Posterior cingulate gyrus (tissue), 11 donors: ENCODE results near the gene HRC.
A peak's percentile ranks its signal among the peaks of the same experiment; 100 is the strongest.
"Not testable (repeated sequence)": the region's sequence is repeated elsewhere in the genome, so short reads cannot be mapped to it uniquely, and the experiment has no call there.

Source experiments
- DNase-seq, 10 donors: peaks; one replicate each; pipeline versions ENCODE4 v3.0.0 to v3.0.0-alpha.2; 2020 to 2021; ENCODE audit warnings: mixed read lengths in 3 of 10
- intact Hi-C: fragments of 100-400 bp; cut with DNase I; formaldehyde crosslinking; loops from one replicate; pipeline ENCODE4 v1.15.1; 2023

The HRC gene

DNA sequence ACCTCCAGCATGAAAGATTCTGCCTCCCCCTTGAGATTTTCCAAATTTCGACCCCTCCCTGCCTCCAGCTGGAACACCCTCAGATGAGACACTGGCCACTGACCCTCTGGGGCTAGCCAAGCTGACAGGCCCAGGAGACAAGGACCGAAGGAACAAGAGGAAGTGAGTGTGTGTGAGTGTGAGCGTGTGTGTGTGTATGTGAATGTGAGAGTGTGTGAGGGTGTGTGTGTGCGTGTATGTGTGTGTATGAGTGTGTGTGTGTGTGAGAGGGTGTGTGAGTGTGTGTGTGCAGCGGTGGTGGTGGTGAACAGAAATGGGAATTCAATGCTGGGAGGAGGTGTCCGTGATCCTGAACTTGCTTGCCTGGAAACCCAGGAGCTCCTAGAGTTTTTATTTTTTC, 13.8 kb downstream of the HRC start:
- no peak for DNase-seq
- intact Hi-C loops = no loop called here

DNA sequence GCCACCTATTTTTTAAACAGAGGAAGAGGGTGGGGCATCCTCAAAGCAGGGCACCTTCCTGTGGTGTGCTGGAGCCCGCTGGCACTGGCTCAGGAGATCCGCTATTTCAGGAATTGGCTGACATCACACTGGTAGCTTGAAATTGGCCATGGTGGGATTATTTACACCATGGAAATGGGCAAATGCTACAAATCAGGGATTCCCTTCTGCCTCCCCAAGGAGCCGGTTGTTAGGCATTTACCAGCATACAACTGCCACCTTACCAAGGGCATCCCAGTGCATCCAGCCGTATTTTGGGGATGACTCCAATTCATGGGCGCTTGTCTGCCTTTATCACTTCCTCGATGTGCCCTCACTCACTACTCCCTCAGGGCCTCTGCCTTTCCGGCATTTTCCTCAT, 14.2 kb downstream of the HRC start:
- DNase-seq = no peak
- intact Hi-C loops = no loop called here

DNA sequence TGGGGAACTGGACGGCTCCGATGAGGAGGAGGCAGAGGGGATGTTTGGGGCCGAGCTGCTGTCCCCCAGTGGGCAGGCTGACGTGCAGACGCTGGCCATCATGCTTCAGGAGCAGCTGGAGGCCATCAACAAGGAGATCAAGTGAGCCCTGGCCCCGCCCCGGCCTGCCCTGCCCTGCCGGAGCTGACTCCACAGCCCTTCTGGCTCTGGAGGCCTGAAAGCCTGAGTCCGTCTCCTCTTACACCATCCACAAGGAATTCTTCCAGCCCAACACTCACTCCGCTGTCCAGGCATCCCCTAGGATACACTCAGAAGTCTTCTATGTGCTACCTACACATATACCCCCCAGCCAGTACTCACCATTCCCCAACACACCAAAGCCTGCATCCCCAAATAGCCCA, 18.4 kb downstream of the HRC start:
- intact Hi-C loops = no loop called here
- DNase-seq = no peak

DNA sequence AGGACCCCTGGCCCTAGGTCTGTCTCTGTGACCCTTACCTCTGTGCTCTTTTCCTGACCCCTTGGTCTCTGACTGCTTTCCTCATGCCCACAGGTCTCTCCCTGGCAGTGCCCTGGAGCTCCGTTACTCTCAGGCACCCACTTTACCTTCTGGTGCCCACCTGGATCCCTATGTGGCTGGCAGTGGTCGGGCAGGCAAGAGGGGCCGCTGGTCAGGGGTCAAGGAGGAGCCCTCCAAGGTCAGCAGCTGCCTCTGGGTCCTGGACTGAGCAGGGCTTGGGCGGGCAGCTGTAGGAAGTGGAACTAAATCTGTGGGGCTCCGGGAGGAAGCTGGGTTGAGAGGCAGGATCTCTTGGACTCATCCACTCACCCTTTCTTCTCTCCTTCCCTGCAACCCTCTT, 19.5 kb downstream of the HRC start:
- no peak for DNase-seq
- intact Hi-C loops = no loop called here

DNA sequence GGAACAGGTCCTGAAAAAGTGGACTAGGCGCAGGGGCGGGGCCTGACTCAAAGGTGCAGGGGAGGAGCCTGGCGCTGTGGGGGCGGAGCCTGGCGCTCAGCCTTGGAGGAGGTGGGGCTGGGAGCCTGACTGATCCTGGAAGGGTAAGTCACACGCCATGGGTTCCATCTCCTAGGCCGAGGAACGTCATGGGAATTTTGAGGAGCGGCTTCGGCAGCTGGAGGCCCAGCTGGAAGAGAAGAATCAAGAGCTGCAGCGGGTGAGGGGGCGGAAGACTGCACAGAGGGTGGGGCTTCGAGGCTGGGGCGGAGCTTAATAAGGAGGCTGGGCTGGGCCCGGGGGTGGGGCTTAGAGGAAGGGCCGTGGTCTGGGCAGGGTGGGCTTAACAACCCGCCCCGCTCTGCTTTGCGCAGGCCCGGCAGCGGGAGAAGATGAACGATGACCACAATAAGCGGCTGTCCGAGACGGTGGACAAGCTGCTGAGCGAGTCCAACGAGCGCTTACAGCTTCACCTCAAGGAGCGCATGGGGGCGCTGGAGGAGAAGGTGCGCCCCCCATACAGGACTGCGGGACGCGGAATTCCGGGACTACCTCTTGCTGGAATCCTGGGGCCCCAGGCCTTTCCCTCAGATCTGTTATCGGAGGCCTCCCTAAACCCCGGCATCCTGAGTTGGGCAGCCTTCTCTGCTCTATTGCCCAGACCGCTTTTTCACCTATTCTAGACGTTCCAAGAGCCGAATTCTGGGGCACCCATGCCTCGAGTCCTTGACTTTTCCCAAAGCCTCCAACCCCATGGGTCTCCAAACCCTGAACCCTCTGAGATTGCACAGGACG, 21.4 kb downstream of the HRC start:
- no peak for DNase-seq
- intact Hi-C loops = no loop called here

DNA sequence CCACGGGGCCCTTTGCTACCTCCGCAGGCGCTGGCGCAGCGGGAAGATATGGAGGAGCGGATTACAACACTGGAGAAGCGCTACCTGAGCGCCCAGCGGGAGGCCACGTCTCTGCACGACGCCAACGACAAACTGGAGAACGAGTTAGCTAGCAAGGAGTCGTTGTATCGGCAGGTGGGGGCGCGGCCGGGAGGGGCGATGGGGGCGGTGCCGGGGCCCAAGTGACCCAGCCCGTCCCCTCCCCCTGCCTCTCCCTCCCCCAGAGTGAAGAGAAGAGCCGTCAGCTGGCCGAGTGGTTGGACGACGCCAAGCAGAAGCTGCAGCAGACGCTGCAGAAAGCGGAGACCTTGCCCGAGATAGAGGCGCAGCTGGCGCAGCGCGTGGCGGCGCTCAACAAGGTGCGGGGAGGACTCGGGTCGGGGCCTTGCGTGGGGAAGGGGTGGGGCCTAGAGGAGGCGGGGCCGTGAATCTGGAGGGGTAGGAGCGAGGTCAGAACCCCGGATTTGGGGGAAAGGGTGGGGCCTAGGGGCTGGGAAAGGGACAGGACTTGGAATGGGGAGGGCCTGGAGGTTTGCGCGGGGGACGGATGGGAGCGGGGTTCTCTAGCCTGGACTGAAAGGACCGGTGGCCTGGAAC, 22.1 kb downstream of the HRC start:
- no peak for DNase-seq

DNA sequence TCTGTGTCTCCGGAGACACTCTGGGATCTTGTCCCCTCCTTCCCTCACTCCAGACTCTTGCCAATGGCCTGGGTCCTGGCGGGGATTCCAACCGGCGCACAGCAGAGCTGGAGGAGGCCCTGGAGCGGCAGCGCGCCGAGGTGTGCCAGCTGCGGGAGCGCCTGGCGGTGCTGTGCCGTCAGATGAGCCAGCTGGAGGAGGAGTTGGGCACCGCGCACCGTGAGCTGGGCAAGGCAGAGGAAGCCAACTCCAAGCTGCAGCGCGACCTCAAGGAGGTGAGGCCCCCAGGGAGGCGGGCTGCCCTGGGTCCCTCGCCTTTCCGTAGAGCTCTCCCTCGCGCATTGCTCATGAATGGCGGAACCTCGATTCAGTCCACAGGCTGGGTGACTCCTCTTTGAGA, 24.9 kb downstream of the HRC start:
- peak in 5 of 10 donors; percentile 27 to 90 (median 54) for DNase-seq
- intact Hi-C loops = no loop called here

More for the DNA sequence above, 22.1 kb downstream of the HRC start:
- intact Hi-C loops = no loop called here

DNA sequence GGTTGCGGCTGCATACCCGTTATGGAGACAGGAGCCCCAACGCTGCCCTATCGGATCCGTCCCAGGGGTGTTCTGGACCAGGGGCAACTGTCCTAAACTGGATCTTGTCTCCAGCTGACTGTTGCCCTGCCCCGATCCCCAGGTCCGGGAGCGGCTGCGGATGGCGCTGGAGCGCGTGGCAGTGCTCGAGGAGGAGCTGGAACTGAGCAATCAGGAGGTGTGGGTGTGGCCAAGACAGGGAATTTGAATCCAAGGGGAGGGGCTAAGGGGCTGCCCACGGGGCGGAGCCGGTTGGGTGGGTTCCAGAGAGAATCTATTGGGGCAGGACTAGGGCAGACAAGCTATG, 26.0 kb downstream of the HRC start:
- intact Hi-C loops = no loop called here
- DNase-seq = no peak

DNA sequence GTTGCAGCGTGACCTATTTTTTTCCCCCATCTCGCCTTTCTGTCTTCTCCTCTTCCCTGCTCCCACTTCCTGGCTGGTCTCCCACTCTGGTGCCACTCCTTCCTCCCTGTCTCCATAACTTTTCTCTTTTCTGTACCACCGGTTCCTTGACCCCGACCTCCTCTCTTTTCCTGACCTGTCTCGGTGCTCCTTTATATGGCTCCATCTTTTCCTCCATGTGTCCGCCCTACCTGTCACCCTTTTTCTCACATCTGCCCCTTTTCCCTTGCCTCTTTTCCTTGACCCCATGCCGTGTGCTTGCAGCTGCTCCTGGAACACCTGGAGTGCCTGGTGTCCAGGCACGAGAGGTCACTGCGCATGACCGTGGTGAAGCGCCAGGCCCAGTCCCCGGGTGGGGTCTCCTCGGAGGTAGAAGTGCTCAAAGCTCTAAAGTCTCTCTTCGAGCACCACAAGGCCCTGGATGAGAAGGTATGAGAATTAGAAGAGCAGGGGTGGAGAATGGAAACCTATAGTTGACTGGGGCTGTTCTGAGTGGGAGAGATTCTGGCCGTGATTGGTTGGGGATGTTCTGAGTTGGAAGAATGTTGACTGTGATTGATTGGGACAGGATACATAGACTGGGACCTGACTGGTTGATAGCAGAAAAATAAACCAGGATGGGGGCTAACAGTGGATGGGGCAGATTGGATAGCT, 26.5 kb downstream of the HRC start:
- intact Hi-C loops = no loop called here
- no peak for DNase-seq

DNA sequence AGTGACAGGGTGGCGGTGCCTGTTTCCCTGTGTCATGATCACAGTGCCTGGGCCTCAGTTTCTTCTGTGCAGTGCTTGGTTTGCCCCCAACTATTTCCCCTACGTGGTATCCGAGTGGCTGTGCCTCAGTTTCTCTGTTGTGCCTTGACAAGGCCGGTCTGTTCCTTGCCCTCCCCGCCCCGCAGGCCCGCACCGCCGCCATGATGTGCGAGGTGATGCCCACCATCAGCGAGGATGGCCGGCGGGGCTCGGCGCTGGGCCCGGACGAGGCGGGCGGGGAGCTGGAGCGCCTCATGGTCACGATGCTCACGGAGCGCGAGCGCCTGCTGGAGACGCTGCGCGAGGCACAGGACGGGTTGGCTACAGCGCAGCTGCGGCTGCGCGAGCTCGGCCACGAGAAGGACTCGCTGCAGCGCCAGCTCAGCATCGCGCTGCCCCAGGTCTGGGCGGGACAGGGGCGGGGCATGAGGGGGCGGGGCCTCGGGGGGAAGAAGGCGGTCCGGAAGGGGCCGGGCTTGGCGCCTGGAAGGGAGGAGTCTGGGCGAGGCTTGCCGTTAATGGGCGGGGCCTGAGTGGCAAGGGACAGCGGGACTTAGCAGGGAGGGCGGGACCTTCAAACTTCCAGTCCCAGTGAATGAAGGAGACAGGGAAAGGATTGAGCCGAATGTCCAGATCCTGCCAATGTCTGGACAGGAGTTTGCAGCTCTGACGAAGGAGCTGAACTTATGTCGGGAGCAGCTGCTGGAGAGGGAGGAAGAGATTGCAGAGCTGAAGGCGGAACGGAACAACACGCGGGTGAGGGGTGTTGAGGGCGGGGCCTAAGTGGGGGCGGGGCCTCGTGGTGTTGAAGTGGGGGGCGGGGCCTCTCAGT, 27.3 kb downstream of the HRC start:
- DNase-seq = peak; percentile 94 to 99 (median 96)
- intact Hi-C loops = no loop called here

DNA sequence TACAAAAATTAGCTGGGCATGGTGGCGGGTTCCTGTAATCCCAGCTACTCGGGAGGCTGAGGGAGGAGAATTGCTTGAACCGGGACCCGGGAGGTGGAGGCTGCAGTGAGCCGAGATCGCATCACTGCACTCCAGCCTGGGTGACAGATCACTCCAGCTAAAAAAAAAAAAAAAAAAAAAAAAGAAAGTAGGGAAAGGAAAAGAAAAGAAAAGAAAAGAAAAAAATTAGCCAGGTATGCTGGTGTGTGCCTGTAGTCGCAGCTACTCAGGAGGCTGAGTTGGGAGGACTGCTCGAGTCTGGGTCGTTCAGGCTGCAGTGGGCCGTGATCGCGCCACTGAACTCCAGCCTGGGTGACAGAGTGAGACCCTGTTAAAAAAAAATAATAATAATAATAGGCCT, 28.0 kb downstream of the HRC start:
- DNase-seq, intact Hi-C loops: not testable (repeated sequence)

DNA sequence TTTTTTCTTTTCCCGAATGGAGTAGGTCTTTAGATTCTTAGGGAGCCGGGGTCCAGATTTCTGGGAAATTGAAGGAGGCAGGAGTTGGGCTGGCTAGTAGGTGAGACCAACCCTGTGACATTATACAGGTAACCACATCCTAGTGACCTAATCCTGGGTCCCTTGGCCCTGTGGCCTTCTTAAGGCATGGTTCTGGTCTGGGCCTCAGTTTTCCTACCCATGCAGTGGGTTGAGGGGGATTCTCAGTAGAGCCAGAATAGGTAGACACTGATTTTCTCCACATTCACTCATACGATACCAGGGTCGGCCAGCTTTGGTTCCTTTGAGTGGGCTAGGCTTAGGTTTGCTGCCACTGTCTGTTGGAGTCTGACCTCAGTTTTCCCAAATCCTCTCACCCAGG, 28.6 kb downstream of the HRC start:
- intact Hi-C loops = no loop called here
- DNase-seq = no peak

DNA sequence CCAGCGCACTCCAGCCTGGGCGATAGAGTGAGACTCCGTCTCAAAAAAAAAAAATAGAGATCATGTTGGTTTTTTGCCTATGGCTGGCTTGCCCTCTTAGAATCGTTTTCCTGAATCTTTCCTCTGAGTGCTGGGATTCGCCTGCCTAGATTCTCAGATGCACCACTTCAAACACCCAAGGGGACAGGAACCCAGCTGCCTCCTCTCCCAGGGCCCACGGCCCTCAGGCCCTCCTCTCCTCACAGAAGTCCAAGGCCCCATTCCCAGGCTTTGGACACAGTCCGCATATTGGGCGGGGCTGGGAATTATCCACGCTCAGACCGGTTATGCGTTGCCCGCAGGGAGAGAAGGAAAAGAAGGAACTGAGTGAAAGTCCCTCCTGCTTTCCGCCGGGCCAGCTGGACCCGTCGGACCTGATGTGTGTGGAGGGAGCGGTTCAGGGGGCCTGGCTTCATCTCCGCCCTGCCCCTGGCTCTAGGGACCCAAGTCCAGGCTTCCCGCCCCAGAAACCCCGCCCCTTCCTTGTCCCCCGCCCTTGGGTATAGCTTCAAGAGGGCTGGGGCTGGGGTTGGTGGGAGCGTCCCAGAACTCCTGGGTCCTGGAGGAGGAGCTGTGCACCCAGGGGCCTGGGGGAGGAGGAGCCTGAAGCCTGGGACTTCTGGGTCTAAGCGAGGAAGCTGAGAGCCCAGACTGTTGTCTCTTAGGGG, 30.0 kb downstream of the HRC start:
- intact Hi-C loops = no loop called here
- no peak for DNase-seq

DNA sequence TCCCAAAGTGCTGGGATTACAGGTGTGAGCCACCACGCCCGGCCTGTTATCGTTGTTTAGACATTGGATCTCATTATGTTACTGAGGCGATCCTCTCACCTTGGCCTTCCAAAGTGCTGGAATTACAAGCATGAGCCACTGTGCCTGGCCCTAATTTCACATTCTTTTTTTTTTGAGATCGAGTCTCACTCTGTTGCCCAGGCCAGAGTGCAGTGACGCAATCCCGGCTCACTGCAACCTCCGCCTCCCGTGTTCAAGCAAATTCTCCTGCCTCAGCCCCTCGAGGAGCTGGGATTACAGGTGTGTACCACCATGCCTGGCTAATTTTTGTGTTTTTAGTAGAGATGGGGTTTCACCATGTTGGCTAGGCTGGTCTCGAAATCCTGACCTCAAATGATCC, 31.9 kb downstream of the HRC start:
- DNase-seq, intact Hi-C loops: not testable (repeated sequence)

DNA sequence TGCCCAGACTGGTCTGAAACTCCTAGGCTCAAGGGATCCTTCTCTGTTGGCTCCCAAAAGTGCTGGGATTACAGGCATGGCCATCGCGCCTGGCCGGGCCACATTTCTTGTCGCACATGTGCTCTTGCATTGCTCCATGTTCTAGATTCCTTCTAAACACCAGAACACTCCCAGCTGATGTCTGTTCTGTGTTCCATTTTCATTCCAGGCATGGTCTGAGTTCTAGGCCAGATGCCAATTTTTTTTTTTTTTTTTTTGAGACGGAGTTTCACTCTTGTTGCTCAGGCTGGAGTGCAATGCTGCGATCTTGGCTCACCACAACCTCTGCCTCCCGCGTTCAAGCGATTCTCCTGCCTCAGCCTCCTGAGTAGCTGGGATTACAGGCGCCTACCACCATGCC, 33.4 kb downstream of the HRC start:
- intact Hi-C loops, DNase-seq: not testable (repeated sequence)

DNA sequence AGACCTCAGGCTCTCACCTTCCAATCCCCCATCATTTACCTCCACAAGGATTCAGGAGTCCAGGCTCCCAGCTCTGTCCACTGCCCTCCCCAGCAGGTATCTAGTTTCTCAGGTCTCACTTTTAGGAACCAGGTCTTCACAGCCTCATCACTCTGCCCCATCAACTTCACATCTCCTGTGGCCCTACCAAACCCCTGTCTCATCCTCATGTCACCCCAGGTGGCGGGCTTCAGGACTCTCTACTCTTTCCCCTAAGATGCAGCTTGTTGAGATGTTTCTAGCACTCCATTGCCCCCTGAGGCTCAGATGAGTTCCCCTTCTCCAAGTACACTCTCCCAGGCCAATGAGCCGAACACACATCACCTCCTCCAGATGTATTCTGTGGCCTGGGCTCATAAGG, 34.3 kb downstream of the HRC start:
- intact Hi-C loops = no loop called here
- DNase-seq = no peak

DNA sequence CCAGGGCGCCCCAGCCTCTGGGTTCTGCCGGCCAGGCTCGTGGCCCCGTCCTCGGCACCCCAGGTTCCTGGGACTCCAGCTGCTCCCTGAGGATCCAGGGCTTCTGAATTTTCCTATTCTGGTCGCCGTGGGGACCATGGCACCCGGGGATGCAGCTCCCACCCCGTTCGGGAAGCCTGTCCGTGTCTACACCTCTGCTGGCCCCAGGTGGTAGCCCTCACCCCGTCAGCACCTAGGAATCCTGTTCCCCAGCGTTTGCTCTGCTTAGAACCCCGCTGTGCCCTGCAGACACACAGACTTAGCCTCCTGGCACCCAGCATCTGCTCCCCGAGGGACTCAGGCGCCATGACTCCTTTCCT, 34.9 kb downstream of the HRC start:
- intact Hi-C loops = no loop called here
- DNase-seq = no peak

DNA sequence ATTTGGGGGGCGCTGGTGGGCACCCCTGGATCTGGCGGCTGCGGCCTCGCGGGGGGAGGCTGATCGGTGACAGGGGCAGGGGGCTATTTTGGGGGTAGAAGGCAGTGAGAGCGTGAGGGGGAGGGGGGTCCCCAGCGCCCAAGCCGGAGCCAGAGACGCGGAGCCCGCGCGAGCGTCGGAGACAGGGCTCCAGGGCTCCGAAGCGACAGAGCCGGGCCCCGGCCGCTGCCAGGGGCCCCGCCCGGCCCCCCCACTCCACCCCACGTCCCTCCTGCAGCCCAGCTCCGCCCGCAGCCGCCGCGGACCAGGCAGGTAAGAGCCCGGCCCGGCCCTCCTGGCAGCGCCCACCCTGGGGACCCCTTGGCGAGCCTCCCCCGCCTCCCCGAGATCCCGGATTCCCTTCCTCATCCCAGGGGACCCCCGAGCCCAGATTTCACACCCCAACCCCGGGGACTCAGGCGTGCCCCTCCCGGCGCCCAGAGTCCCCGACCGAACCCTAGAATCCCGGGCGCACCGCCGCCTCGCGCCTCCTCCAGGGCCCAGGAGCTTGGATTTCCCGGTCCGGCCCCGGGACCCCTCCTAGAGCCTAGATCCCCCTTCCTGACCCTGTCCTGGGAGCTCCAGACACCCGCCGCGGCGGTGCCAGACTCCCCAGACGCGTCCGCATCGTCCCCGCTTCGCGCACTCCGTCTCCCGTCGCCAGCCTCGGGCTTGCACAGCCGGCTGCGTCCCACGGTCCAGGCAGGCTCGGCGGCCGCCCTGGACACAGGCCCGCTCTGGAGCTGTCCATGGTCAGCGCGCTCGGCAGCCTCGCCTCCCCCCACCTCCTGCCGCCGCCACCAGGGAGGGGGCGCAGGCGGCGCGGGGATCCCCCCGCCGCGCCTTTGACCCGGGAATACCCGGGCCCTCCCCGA, 35.5 kb downstream of the HRC start, which contains the start of gene PPFIA3:
PPFIA3 (plus strand) TSS at position 134 of the 914 bp plus-strand sequence. CDS start 8,330 bp downstream, outside the sequence.
- DNase-seq = peak; percentile 34 to 93 (median 56)
- intact Hi-C loops = no loop called here
